SK-N-SH treated with all-trans-retinoic acid at 6 μM for 48 hours (cell line): ENCODE results near the gene SGCA.
A peak's percentile ranks its signal among the peaks of the same experiment; 100 is the strongest.

Experiments used
- ATAC-seq: fragments of 200-7000 bp; cut with Tn5 transposase; 3 replicates; pipeline ENCODE4 v1.9.1; 2020; ENCODE audit warnings: mild to moderate bottlenecking, moderate library complexity
- BACH2 ChIP-seq: fragments of 250-450 bp; sonication (Bioruptor Pico); IDR thresholded peaks from 2 replicates; pipeline ENCODE4 v1.9.0; 2021; ENCODE audit warnings: mild to moderate bottlenecking, borderline replicate concordance
- CSDC2 ChIP-seq: fragments of 250-450 bp; sonication (Bioruptor Pico); IDR thresholded peaks from 2 replicates; pipeline ENCODE4 v1.5.0; 2020; ENCODE audit warnings: mild to moderate bottlenecking, moderate library complexity
- ESRRG ChIP-seq: fragments of 250-450 bp; sonication (Bioruptor Pico); IDR thresholded peaks from 2 replicates; pipeline ENCODE4 v1.6.1; 2021; ENCODE audit warnings: mild to moderate bottlenecking
- ISL1 ChIP-seq: fragments of 250-450 bp; sonication (Bioruptor Pico); IDR thresholded peaks from 2 replicates; pipeline ENCODE4 v2.1.2; 2022; ENCODE audit warnings: mild to moderate bottlenecking, moderate library complexity
- OSR1 ChIP-seq: fragments of 250-450 bp; sonication (Bioruptor Pico); IDR thresholded peaks from 2 replicates; pipeline ENCODE4 v1.8.0; 2022; ENCODE audit warnings: moderate library complexity, mild to moderate bottlenecking, inconsistent platforms
- RARB ChIP-seq: fragments of 250-450 bp; sonication (Bioruptor Pico); IDR thresholded peaks from 2 replicates; pipeline ENCODE4 v1.8.0; 2021; ENCODE audit warnings: mild to moderate bottlenecking, moderate library complexity
- SNAI2 ChIP-seq: fragments of 250-450 bp; sonication (Bioruptor Pico); IDR thresholded peaks from 2 replicates; pipeline ENCODE4 v1.5.0; 2020; ENCODE audit warnings: mild to moderate bottlenecking, moderate library complexity
- TCF4 ChIP-seq: fragments of 250-450 bp; sonication (Bioruptor Pico); IDR thresholded peaks from 2 replicates; pipeline ENCODE4 v1.8.0; 2021; ENCODE audit warnings: mild to moderate bottlenecking, moderate library complexity, borderline replicate concordance
- ZC3H10 ChIP-seq: fragments of 250-450 bp; sonication (Bioruptor Pico); IDR thresholded peaks from 2 replicates; pipeline ENCODE4 v1.5.1; 2021; ENCODE audit warnings: mild to moderate bottlenecking, moderate library complexity
- ZFP3 ChIP-seq: fragments of 250-450 bp; sonication (Bioruptor Pico); IDR thresholded peaks from 2 replicates; pipeline ENCODE4 v1.5.0; 2020; ENCODE audit warnings: mild to moderate bottlenecking, moderate library complexity
- ZFP30 ChIP-seq: fragments of 450-650 bp; formaldehyde crosslinking; IDR thresholded peaks from 2 replicates; pipeline ENCODE4 v1.5.0; 2022; ENCODE audit warnings: mild to moderate bottlenecking, moderate library complexity
- ZNF70 ChIP-seq: fragments of 450-650 bp; formaldehyde crosslinking; IDR thresholded peaks from 2 replicates; pipeline ENCODE4 v1.5.0; 2020; ENCODE audit warnings: mild to moderate bottlenecking, moderate library complexity
- ZNF8 ChIP-seq: fragments of 450-650 bp; formaldehyde crosslinking; IDR thresholded peaks from 2 replicates; pipeline ENCODE4 v1.5.0; 2020; ENCODE audit warnings: mild to moderate bottlenecking, moderate library complexity
- TF ChIP-seq, protein P1 (sequence below): fragments of 250-450 bp; sonication (Bioruptor Pico); IDR thresholded peaks from 2 replicates; pipeline ENCODE4 v1.8.0; 2021; ENCODE audit warnings: low read depth, mild to moderate bottlenecking, moderate library complexity, borderline replicate concordance
- TF ChIP-seq, protein P2 (sequence below): fragments of 250-450 bp; sonication (Bioruptor Pico); IDR thresholded peaks from 2 replicates; pipeline ENCODE4 v1.5.0; 2020; ENCODE audit warnings: mild to moderate bottlenecking, moderate library complexity
- TF ChIP-seq, protein P3 (sequence below): fragments of 250-450 bp; sonication (Bioruptor Pico); IDR thresholded peaks from 2 replicates; pipeline ENCODE4 v1.5.1; 2020; ENCODE audit warnings: low read depth, mild to moderate bottlenecking, moderate library complexity
- TF ChIP-seq, protein P4 (sequence below): fragments of 250-450 bp; sonication (Bioruptor Pico); IDR thresholded peaks from 2 replicates; pipeline ENCODE4 v1.5.1; 2021; ENCODE audit warnings: mild to moderate bottlenecking, moderate library complexity

The SGCA gene

DNA sequence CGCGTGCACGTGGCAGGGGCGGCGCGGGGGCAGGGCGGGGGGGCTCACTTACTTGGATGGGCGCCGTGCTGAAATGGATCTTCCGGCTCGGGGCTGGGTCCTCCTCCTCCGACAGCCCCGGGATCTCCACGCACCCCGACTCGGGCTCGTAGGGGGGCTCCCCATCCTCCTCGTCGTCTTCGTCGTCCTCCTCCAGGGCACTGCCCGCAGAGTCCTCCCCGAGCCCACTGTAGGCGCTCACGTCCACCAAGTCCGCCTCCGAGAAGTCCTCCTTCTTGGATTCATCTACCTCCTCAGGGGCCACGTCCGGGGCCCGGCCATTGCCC, 16.8 kb upstream of the SGCA start:
- no peak for ATAC-seq
- TF ChIP-seq, protein P1, sequence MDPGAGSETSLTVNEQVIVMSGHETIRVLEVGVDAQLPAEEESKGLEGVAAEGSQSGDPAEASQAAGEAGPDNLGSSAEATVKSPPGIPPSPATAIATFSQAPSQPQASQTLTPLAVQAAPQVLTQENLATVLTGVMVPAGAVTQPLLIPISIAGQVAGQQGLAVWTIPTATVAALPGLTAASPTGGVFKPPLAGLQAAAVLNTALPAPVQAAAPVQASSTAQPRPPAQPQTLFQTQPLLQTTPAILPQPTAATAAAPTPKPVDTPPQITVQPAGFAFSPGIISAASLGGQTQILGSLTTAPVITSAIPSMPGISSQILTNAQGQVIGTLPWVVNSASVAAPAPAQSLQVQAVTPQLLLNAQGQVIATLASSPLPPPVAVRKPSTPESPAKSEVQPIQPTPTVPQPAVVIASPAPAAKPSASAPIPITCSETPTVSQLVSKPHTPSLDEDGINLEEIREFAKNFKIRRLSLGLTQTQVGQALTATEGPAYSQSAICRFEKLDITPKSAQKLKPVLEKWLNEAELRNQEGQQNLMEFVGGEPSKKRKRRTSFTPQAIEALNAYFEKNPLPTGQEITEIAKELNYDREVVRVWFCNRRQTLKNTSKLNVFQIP (CRISPR knock-in tag) = no peak
- TF ChIP-seq ZFP3 (CRISPR knock-in tag) (no peak), TCF4 (CRISPR knock-in tag) (no peak), ZNF70 (CRISPR knock-in tag) (no peak), SNAI2 (CRISPR knock-in tag) (no peak), ZFP30 (no peak), ESRRG (CRISPR knock-in tag) (no peak), OSR1 (CRISPR knock-in tag) (no peak), RARB (CRISPR knock-in tag) (no peak), ZNF8 (CRISPR knock-in tag) (no peak), ISL1 (CRISPR knock-in tag) (no peak), BACH2 (CRISPR knock-in tag) (no peak), ZC3H10 (CRISPR knock-in tag) (no peak)
- TF ChIP-seq, protein P2, sequence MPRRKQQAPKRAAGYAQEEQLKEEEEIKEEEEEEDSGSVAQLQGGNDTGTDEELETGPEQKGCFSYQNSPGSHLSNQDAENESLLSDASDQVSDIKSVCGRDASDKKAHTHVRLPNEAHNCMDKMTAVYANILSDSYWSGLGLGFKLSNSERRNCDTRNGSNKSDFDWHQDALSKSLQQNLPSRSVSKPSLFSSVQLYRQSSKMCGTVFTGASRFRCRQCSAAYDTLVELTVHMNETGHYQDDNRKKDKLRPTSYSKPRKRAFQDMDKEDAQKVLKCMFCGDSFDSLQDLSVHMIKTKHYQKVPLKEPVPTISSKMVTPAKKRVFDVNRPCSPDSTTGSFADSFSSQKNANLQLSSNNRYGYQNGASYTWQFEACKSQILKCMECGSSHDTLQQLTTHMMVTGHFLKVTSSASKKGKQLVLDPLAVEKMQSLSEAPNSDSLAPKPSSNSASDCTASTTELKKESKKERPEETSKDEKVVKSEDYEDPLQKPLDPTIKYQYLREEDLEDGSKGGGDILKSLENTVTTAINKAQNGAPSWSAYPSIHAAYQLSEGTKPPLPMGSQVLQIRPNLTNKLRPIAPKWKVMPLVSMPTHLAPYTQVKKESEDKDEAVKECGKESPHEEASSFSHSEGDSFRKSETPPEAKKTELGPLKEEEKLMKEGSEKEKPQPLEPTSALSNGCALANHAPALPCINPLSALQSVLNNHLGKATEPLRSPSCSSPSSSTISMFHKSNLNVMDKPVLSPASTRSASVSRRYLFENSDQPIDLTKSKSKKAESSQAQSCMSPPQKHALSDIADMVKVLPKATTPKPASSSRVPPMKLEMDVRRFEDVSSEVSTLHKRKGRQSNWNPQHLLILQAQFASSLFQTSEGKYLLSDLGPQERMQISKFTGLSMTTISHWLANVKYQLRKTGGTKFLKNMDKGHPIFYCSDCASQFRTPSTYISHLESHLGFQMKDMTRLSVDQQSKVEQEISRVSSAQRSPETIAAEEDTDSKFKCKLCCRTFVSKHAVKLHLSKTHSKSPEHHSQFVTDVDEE (CRISPR knock-in tag) = no peak
- TF ChIP-seq, protein P3, sequence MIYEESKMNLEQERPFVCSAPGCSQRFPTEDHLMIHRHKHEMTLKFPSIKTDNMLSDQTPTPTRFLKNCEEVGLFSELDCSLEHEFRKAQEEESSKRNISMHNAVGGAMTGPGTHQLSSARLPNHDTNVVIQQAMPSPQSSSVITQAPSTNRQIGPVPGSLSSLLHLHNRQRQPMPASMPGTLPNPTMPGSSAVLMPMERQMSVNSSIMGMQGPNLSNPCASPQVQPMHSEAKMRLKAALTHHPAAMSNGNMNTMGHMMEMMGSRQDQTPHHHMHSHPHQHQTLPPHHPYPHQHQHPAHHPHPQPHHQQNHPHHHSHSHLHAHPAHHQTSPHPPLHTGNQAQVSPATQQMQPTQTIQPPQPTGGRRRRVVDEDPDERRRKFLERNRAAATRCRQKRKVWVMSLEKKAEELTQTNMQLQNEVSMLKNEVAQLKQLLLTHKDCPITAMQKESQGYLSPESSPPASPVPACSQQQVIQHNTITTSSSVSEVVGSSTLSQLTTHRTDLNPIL (CRISPR knock-in tag) = no peak
- TF ChIP-seq, protein P4, sequence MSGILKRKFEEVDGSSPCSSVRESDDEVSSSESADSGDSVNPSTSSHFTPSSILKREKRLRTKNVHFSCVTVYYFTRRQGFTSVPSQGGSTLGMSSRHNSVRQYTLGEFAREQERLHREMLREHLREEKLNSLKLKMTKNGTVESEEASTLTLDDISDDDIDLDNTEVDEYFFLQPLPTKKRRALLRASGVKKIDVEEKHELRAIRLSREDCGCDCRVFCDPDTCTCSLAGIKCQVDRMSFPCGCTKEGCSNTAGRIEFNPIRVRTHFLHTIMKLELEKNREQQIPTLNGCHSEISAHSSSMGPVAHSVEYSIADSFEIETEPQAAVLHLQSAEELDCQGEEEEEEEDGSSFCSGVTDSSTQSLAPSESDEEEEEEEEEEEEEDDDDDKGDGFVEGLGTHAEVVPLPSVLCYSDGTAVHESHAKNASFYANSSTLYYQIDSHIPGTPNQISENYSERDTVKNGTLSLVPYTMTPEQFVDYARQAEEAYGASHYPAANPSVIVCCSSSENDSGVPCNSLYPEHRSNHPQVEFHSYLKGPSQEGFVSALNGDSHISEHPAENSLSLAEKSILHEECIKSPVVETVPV (CRISPR knock-in tag) = no peak

DNA sequence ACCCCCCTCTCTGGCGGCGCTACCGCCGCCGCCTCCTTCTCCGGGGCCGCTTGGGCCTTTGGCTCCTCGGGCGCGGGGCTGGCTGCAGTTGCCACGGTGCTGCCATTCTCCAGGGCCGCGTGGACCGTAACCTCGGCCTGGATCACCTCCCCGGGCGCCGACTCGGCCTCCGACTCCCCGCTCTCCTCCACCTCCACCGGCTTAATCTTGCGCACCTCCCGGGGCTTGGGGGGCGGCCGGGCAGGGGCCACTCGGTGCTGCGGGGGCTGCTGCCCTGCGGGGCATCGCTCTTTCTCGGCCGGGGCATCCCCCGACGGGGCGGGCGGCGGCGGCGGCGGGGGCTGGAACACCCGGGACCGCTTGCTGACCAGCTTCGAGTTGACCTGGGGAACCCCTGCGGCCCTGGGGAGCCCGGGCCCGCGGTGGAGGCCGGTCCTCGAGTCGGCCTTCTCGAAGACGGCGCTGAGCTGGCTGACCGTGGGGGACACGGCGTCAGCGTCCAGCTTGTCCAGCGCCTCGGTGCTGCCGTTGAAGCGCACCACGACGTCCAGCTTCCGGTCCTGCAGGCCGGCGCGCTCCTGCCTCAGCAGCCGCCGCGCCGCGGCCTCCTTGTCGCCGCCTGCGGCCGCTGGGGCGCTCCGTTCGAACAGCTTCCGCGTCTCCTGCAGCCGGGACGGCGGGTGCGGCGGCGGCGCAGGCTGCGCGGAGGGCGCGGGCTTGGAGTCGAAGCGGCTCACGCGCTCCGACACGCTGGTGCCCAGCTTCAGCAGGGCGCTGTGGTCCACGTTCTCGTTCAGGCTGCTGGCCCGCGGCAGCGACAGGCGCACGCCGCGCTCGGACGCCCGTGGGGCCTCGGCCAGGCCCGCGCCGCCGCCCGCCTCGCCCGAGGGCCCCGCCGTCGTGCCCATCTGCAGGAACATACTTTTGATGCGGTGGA, 16.1 kb upstream of the SGCA start:
- ATAC-seq = no peak

More for the DNA sequence above, 16.1 kb upstream of the SGCA start:
- TF ChIP-seq, protein P2 (CRISPR knock-in tag) = 0 out of 2 replicates have a peak, but pooled peaks have one; percentile 11
- no peak for TF ChIP-seq CSDC2 (CRISPR knock-in tag)
- TF ChIP-seq, all 23 proteins: peak for 1
